GM12878 (cell line): Measurements from ENCODE around the gene RGS12. TPM values are rescaled to one million over a fixed set of nuclear protein-coding genes. Genes with fewer than 3 reads are reported as not detected.

ENCODE experiments used
- CBFB ChIP-seq: IDR thresholded peaks from 2 replicates; pipeline ENCODE4 v1.6.1; 2016; ENCODE audit warnings: antibody characterized with exemption, low read depth
- CHD4 ChIP-seq: fragments of 200-600 bp; sonication (generic); IDR thresholded peaks from 2 replicates; pipeline ENCODE4 v1.6.1; 2016; ENCODE audit warnings: mild to moderate bottlenecking
- EP300 ChIP-seq, 2 experiments: fragments of 150-350 bp in 1 of 2; IDR thresholded peaks; 2 replicates each; pipeline ENCODE4 v1.6.1; 2011 to 2012; ENCODE audit warnings: low read depth in 2 of 2, low read length in 2 of 2, borderline replicate concordance in 1 of 2, improper control_type of control experiment in 1 of 2, inconsistent platforms in 1 of 2; ENCODE audit not compliant: control insufficient read depth in 1 of 2
- FOXM1 ChIP-seq: IDR thresholded peaks from 2 replicates; pipeline ENCODE4 v1.6.1; 2012; ENCODE audit warnings: low read depth, mild to moderate bottlenecking, inconsistent platforms, low read length, moderate library complexity
- GATAD2B ChIP-seq: fragments of 450-650 bp; conservative IDR thresholded peaks from 2 replicates; pipeline ENCODE4 v1.6.1; 2017; ENCODE audit warnings: low read depth, mild to moderate bottlenecking, moderate library complexity
- HDGF ChIP-seq: fragments of 450-650 bp; IDR thresholded peaks from 2 replicates; pipeline ENCODE4 v1.6.1; 2016; ENCODE audit warnings: antibody characterized with exemption
- IRF4 ChIP-seq: IDR thresholded peaks from 2 replicates; pipeline ENCODE4 v1.6.1; 2011; ENCODE audit warnings: low read depth, low read length
- JUNB ChIP-seq: IDR thresholded peaks from 2 replicates; pipeline ENCODE4 v1.6.1; 2016; ENCODE audit warnings: antibody characterized with exemption, mild to moderate bottlenecking
- MTA2 ChIP-seq: fragments of 450-650 bp; IDR thresholded peaks from 2 replicates; pipeline ENCODE4 v1.6.1; 2016; ENCODE audit warnings: low read depth, mild to moderate bottlenecking, moderate library complexity
- NBN ChIP-seq: fragments of 450-650 bp; IDR thresholded peaks from 2 replicates; pipeline ENCODE4 v1.6.1; 2016
- NR2F1 ChIP-seq: fragments of 450-650 bp; conservative IDR thresholded peaks from 2 replicates; pipeline ENCODE4 v1.6.1; 2017; ENCODE audit warnings: mild to moderate bottlenecking
- POLR2A ChIP-seq: IDR thresholded peaks from 2 replicates; pipeline ENCODE4 v1.6.1; 2011; ENCODE audit warnings: low read depth, mild to moderate bottlenecking, low read length
- RBBP5 ChIP-seq: fragments of 200-600 bp; sonication (generic); conservative IDR thresholded peaks from 2 replicates; pipeline ENCODE4 v1.6.1; 2016
- SMAD1 ChIP-seq: fragments of 450-650 bp; IDR thresholded peaks from 2 replicates; pipeline ENCODE4 v1.6.1; 2018; ENCODE audit warnings: mild to moderate bottlenecking, low read depth; ENCODE audit not compliant: partially characterized antibody
- SMARCA5 ChIP-seq: fragments of 450-650 bp; IDR thresholded peaks from 2 replicates; pipeline ENCODE4 v1.6.1; 2017; ENCODE audit warnings: mild to moderate bottlenecking
- STAT1 ChIP-seq: fragments of 450-650 bp; conservative IDR thresholded peaks from 2 replicates; pipeline ENCODE4 v1.6.1; 2014; ENCODE audit warnings: antibody characterized with exemption, mild to moderate bottlenecking
- SUZ12 ChIP-seq: fragments of 200-600 bp; sonication (generic); IDR thresholded peaks from one replicate; pipeline ENCODE4 v1.6.1; 2018; ENCODE audit warnings: antibody characterized with exemption, mild to moderate bottlenecking; ENCODE audit not compliant: unreplicated experiment
- TCF3 ChIP-seq: IDR thresholded peaks from 2 replicates; pipeline ENCODE4 v1.6.1; 2012; ENCODE audit warnings: low read depth, mild to moderate bottlenecking, low read length, borderline replicate concordance; ENCODE audit not compliant: insufficient read depth
- ZBED1 ChIP-seq: IDR thresholded peaks from 2 replicates; pipeline ENCODE4 v1.6.1; 2016; ENCODE audit warnings: borderline replicate concordance
- ZNF207 ChIP-seq: fragments of 450-650 bp; IDR thresholded peaks from 2 replicates; pipeline ENCODE4 v1.6.1; 2014; ENCODE audit warnings: antibody characterized with exemption, mild to moderate bottlenecking, borderline replicate concordance
- polyA plus RNA-seq, 11 experiments: library from polyadenylated mRNA; depleted of rRNA in 4 of 11; unstranded in 6 of 11; stranded (reverse) in 5 of 11; fragments of >200 nt; fragmentation: Nextera tagmentation in 4 of 11; fragmentation: Illumina TruSeq in 1 of 11; extraction: Ambion mirVana in 4 of 11; extraction: Trizol in 1 of 11; gene quantifications; 1 replicate in 1 of 11; 2 replicates in 10 of 11; pipeline versions ENCODE4 v1.2.1 to v1.2.3, GENCODE V29; 2011 to 2016; ENCODE audit warnings: inconsistent platforms in 2 of 11, missing spikeins in 2 of 11, low read depth in 1 of 11
- total RNA-seq, 4 experiments: library from RNA; depleted of rRNA in 3 of 4; stranded (reverse); fragments of >200 nt in 3 of 4; fragmentation: Illumina TruSeq in 1 of 4; extraction: Trizol in 1 of 4; gene quantifications; 2 replicates each; pipeline versions ENCODE4 v1.2.1 to v1.2.3, GENCODE V29; 2013 to 2021
- TF ChIP-seq, protein P1 (sequence below): fragments of 450-650 bp; IDR thresholded peaks from 2 replicates; pipeline ENCODE4 v1.6.1; 2014; ENCODE audit warnings: mild to moderate bottlenecking
- TF ChIP-seq, protein P2 (sequence below): fragments of 450-650 bp; IDR thresholded peaks from 2 replicates; pipeline ENCODE4 v1.6.1; 2018; ENCODE audit warnings: borderline replicate concordance, mild to moderate bottlenecking; ENCODE audit not compliant: partially characterized antibody
- TF ChIP-seq, protein P3 (sequence below): fragments of 450-650 bp; IDR thresholded peaks from 2 replicates; pipeline ENCODE4 v1.6.1; 2016; ENCODE audit warnings: mild to moderate bottlenecking
- TF ChIP-seq, protein P4 (sequence below): IDR thresholded peaks from 2 replicates; pipeline ENCODE4 v1.6.1; 2011; ENCODE audit warnings: low read depth, mild to moderate bottlenecking, low read length, moderate library complexity, borderline replicate concordance; ENCODE audit errors: extremely low read depth

Gene RGS12
- total and polyA plus RNA-seq, 10 of the 15 experiments (the other 5 are each of a cell fraction or from before 2014, with no cell fraction given): 0.02 to 2.2 (median 0.73) TPM

DNA sequence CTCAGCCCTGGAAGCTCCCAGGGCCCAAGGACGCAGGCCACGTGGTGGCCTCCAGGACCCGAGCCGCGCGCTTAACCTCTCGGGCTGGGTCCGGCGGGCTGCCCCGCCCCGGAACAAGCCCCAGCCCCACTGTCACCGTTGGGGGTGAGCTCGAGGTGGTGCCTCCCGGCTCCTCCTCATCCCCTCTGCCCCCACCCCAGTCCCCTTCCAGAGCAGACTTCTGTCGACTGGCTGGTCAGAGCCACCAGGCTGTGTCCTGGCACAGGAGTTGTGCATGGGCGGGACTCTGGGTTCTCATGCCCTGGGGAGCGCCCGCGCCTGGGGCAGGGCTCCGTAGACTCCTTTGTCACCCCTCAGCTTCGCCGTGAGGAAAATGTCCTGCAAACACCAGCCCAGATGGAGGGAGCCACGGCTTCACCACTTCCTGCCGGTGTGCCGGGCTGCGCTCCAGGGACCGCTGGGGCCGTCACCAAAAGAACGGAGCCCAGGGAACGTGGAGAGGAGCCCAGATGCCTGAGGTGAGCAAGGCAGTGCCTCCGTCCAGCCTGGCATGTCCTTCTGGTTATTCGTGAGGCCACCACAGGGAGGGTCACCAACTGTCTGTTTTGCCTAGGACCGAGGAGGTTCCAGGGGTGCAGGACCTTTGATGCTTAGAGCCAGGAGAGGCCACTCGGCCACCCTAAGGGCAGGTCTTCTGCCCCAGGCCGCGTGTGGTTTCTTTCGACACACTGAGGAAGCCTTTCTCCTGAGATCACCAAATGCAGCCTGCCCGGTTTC is 7.1 kb upstream of the RGS12 start (continued):
- TF ChIP-seq CBFB (0 out of 2 replicates have a peak, but pooled peaks have one; percentile 28), NR2F1 (peak; percentile 71), EP300 (IDR thresholded peaks at IDR 0.05; ENCODE audit: borderline replicate concordance in 1 of 2, control insufficient read depth in 1 of 2, low read depth in 2 of 2, low read length in 2 of 2) (peak; percentile 59 to 86; a peak in 2 of 4 replicates), FOXM1 (no peak), SMAD1 (no peak), STAT1 (0 out of 2 replicates have a peak, but pooled peaks have one; percentile 49), SMARCA5 (peak; percentile 22; the same call in 1 of the 2 replicates), SUZ12 (no peak), JUNB (no peak), MTA2 (peak; percentile 56; the same call in 1 of the 2 replicates), RBBP5 (no peak), HDGF (no peak), POLR2A (no peak), IRF4 (peak; percentile 84), NBN (0 out of 2 replicates have a peak, but pooled peaks have one; percentile 28), GATAD2B (no peak; the same call in 1 of the 2 replicates), ZNF207 (no peak), ZBED1 (no peak), TCF3 (no peak), CHD4 (no peak)
- TF ChIP-seq, protein P1, sequence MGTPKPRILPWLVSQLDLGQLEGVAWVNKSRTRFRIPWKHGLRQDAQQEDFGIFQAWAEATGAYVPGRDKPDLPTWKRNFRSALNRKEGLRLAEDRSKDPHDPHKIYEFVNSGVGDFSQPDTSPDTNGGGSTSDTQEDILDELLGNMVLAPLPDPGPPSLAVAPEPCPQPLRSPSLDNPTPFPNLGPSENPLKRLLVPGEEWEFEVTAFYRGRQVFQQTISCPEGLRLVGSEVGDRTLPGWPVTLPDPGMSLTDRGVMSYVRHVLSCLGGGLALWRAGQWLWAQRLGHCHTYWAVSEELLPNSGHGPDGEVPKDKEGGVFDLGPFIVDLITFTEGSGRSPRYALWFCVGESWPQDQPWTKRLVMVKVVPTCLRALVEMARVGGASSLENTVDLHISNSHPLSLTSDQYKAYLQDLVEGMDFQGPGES: no peak
- TF ChIP-seq, protein P2, sequence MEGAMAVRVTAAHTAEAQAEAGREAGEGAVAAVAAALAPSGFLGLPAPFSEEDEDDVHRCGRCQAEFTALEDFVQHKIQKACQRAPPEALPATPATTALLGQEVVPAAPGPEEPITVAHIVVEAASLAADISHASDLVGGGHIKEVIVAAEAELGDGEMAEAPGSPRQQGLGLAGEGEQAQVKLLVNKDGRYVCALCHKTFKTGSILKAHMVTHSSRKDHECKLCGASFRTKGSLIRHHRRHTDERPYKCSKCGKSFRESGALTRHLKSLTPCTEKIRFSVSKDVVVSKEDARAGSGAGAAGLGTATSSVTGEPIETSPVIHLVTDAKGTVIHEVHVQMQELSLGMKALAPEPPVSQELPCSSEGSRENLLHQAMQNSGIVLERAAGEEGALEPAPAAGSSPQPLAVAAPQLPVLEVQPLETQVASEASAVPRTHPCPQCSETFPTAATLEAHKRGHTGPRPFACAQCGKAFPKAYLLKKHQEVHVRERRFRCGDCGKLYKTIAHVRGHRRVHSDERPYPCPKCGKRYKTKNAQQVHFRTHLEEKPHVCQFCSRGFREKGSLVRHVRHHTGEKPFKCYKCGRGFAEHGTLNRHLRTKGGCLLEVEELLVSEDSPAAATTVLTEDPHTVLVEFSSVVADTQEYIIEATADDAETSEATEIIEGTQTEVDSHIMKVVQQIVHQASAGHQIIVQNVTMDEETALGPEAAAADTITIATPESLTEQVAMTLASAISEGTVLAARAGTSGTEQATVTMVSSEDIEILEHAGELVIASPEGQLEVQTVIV: no peak
- TF ChIP-seq, protein P3, sequence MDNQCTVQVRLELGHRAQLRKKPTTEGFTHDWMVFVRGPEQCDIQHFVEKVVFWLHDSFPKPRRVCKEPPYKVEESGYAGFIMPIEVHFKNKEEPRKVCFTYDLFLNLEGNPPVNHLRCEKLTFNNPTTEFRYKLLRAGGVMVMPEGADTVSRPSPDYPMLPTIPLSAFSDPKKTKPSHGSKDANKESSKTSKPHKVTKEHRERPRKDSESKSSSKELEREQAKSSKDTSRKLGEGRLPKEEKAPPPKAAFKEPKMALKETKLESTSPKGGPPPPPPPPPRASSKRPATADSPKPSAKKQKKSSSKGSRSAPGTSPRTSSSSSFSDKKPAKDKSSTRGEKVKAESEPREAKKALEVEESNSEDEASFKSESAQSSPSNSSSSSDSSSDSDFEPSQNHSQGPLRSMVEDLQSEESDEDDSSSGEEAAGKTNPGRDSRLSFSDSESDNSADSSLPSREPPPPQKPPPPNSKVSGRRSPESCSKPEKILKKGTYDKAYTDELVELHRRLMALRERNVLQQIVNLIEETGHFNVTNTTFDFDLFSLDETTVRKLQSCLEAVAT: 0 out of 2 replicates have a peak, but pooled peaks have one; percentile 32
- TF ChIP-seq, protein P4, sequence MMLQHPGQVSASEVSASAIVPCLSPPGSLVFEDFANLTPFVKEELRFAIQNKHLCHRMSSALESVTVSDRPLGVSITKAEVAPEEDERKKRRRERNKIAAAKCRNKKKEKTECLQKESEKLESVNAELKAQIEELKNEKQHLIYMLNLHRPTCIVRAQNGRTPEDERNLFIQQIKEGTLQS: no peak
